ENCODE results near the gene MAN1A1.

- TF ChIP-seq, protein P1, sequence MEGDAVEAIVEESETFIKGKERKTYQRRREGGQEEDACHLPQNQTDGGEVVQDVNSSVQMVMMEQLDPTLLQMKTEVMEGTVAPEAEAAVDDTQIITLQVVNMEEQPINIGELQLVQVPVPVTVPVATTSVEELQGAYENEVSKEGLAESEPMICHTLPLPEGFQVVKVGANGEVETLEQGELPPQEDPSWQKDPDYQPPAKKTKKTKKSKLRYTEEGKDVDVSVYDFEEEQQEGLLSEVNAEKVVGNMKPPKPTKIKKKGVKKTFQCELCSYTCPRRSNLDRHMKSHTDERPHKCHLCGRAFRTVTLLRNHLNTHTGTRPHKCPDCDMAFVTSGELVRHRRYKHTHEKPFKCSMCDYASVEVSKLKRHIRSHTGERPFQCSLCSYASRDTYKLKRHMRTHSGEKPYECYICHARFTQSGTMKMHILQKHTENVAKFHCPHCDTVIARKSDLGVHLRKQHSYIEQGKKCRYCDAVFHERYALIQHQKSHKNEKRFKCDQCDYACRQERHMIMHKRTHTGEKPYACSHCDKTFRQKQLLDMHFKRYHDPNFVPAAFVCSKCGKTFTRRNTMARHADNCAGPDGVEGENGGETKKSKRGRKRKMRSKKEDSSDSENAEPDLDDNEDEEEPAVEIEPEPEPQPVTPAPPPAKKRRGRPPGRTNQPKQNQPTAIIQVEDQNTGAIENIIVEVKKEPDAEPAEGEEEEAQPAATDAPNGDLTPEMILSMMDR (IDR thresholded peaks at IDR 0.05; ENCODE audit: poor library complexity) = peak; percentile 53
- TF ChIP-seq EZH2 (IDR thresholded peaks at IDR 0.05; ENCODE audit: borderline replicate concordance) (no peak), EZH2phosphoT487 (IDR thresholded peaks at IDR 0.05; ENCODE audit: low read depth, severe bottlenecking, unreplicated experiment) (no peak)
Observed at GRCh38 chr6:119333707-119334295, 15.8 kb downstream of the MAN1A1 start.

Data from hepatocyte (in vitro differentiated cells).